ENCODE data around the gene CELF2. TPM values are rescaled to one million over a fixed set of nuclear protein-coding genes. Genes with fewer than 3 reads are reported as not detected.

CELF2 gene
- total RNA-seq, 1 experiment from 2014 or later = 28.7 TPM

DNA sequence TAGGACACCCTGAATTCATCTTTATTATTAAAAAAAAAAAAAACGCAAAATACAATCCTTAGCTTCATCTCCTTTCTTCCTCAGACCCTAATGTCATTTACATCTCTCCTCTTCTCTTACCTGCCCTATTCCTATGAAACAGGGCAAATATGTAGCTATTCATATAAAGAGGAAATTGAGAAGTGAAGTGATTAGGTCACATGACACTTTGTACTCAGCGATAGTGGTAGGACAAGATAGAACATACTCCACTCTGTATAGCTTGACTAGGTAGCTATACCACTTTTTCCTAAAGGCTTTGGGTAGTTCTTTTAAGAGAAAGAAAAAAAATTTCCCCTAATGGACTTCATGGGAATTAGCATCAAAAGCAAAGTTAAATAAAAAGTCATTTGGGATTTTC, 6.2 kb upstream of the CELF2 start:
- H3K4me3 Mint-ChIP-seq = no peak overlapping the region
- H3T11ph ChIP-seq (ENCODE audit: low read length) = no peak overlapping the region
- no peak overlapping the region for H3K18ac ChIP-seq (ENCODE audit: insufficient read length, low read depth, low read length)
- no peak overlapping the region for H2BK120ac ChIP-seq (ENCODE audit: low read depth, low read length, poor library complexity, severe bottlenecking)
- no peaks in the 10 kb centered on the region for H4K20me1 ChIP-seq (ENCODE audit: control insufficient read depth, insufficient read depth, insufficient read length)
- TF ChIP-seq, protein P1, sequence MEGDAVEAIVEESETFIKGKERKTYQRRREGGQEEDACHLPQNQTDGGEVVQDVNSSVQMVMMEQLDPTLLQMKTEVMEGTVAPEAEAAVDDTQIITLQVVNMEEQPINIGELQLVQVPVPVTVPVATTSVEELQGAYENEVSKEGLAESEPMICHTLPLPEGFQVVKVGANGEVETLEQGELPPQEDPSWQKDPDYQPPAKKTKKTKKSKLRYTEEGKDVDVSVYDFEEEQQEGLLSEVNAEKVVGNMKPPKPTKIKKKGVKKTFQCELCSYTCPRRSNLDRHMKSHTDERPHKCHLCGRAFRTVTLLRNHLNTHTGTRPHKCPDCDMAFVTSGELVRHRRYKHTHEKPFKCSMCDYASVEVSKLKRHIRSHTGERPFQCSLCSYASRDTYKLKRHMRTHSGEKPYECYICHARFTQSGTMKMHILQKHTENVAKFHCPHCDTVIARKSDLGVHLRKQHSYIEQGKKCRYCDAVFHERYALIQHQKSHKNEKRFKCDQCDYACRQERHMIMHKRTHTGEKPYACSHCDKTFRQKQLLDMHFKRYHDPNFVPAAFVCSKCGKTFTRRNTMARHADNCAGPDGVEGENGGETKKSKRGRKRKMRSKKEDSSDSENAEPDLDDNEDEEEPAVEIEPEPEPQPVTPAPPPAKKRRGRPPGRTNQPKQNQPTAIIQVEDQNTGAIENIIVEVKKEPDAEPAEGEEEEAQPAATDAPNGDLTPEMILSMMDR (conservative IDR thresholded peaks at IDR 0.05) = no peak
- no peak overlapping the region for H2BK20ac ChIP-seq (ENCODE audit: low read depth, low read length, poor library complexity, severe bottlenecking)
- H3K14ac ChIP-seq (ENCODE audit: insufficient read depth, low read length) = no peak overlapping the region
- DNase-seq = no peak
- no peak overlapping the region for H2AFZ ChIP-seq (ENCODE audit: low read length)
- no peaks in the 10 kb centered on the region for H3K9me3 Mint-ChIP-seq
- no peak overlapping the region for H2BK5ac ChIP-seq (ENCODE audit: insufficient read length, low read length)
- no peaks in the 10 kb centered on the region for H3K79me2 ChIP-seq (ENCODE audit: insufficient read depth, low read length)
- H3K4me1 Mint-ChIP-seq = peaks cover 16 to 22% of the 10 kb centered on the region in 2 experiments
- no peaks in the 10 kb centered on the region; the same call in 1 of the 2 replicates for H3K27me3 ChIP-seq (ENCODE audit: insufficient read depth, low read length)
- H3K9me3 ChIP-seq (ENCODE audit: control insufficient read depth, low read depth, low read length) = no peaks in the 10 kb centered on the region
- no peaks in the 10 kb centered on the region for H3K23me2 ChIP-seq (ENCODE audit: insufficient read length, low read depth, low read length, poor library complexity, severe bottlenecking)
- H2BK15ac ChIP-seq (ENCODE audit: low read depth, low read length) = no peak overlapping the region
- no peak overlapping the region for H3K4ac ChIP-seq (ENCODE audit: low read depth, low read length)
- H4K91ac ChIP-seq (ENCODE audit: insufficient read length, low read depth, low read length) = no peak overlapping the region
- no peak overlapping the region for H3K4me2 ChIP-seq (ENCODE audit: insufficient read depth, insufficient read length, low read length)
- H3K9ac ChIP-seq (ENCODE audit: extremely low read depth, insufficient read length, low read length) = no peak overlapping the region
- no peaks in the 10 kb centered on the region for H3K36me3 Mint-ChIP-seq (ENCODE audit: insufficient read depth in 1 of 3, low read depth in 3 of 3)
- H3K27me3 Mint-ChIP-seq (ENCODE audit: low read depth) = peaks cover 15% of the 10 kb centered on the region
- no peak overlapping the region for H4K8ac ChIP-seq (replicated peaks; ENCODE audit: insufficient read length, low read depth, low read length)
- H3K27ac Mint-ChIP-seq = no peak overlapping the region
- H4K5ac ChIP-seq (ENCODE audit: insufficient read length, low read depth, low read length) = no peak overlapping the region
- H2AK5ac ChIP-seq (ENCODE audit: insufficient read length, low read length) = no peak overlapping the region
- H3K56ac ChIP-seq (ENCODE audit: insufficient read length, low read depth, low read length) = no peak overlapping the region
- WGBS (ENCODE audit: extremely low coverage, insufficient read length, low lambda C conversion rate) = 100% methylated on average over 1 of the region's 2 CpGs
- no peaks in the 10 kb centered on the region for H3K79me1 ChIP-seq (ENCODE audit: insufficient read depth, low read depth, low read length, poor library complexity, severe bottlenecking)
- H3K27ac ChIP-seq (ENCODE audit: insufficient read length, low read depth, low read length) = no peak overlapping the region
- H2BK12ac ChIP-seq (ENCODE audit: insufficient read length, low read depth, low read length) = no peak overlapping the region
- H3K4me1 ChIP-seq (ENCODE audit: insufficient read depth, low read length) = 0 out of 2 replicates have a peak, but pooled peaks cover 4% of the 10 kb centered on the region
- H3K23ac ChIP-seq (ENCODE audit: insufficient read length, low read depth, low read length) = no peak overlapping the region
